ENCODE measurements around the gene SPI1.

SPI1 gene

GRCh38 chr11:47406896-47407745 lies 28.8 kb upstream of the SPI1 start:
- no peak for DNase-seq (ENCODE audit: low spot score)

GRCh38 chr11:47403571-47403970 lies 25.2 kb upstream of the SPI1 start:
- no peak for DNase-seq (ENCODE audit: low spot score)

- no peak for DNase-seq (ENCODE audit: low spot score)
These were observed 24.8 kb upstream of the SPI1 start for GRCh38 chr11:47403135-47403534.

DNA sequence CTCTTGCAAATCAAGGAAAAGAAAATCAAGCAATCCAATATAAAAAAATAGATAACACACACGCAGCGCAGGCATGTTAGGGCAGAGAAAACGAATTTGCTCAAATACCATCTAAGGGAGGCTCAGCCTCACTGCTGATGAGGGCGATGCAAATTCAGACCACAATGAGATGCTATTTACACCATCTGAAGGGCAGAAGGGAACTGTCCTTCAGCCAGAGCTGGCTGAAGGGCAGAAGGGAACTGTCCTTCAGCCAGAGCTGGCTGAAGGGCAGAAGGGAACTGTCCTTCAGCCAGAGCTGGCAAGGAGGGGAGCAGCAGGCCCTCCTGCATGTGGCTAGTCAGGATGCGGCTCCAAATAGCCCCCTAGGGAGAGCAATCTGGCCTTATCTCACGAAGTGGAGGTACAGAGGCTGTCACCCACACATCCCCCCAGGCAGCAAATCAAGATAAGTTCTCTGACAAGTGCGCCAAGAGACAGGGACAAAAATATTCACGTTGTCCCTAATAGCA lies 22.5 kb upstream of the SPI1 start:
- no peak for DNase-seq (ENCODE audit: low spot score)

DNA sequence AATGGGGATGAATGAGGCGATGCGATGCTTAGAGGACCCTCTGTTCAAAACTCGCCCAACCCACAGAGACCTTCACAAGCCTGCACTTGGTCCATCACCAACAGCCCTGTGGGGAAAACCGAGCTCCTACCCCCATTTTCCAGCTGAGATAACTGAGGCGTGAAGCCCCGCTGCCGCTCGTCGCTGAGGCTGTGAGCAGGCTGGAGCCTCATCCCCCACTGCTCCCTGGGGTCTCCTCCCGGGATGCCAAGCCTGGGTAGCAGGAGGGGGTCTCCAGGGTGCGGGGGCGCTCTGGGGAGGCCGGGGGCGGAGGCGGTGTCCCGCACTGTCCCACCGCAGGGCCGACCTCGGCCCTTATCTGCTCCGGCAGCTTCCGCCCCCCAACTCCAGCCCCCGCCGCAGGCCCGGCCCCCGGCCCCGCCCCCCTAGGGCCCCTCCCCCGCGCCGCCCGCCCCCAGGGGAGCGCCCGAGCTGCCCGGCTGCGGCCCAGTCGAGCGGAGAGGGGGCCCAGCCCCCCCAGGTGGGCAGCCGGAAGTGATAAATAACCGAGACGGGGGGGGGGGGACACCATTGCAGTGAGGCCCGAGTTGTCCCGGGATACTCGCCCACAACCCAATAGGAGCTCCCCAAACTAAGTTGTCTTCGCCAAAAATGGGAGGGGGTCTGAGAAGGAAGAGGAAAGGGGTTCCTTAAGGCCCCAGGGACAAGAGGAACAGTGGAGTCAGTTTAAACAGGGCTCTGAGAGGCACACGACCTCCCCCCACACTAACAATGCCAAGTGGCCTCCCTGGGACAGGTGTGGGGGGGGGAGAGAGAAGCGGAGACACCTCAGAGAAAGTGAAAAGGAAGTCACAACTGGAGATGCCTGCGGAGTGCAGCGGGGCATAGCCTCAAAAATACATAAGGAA lies 21.8 kb upstream of the SPI1 start:
- peak; percentile 88 for DNase-seq (ENCODE audit: low spot score)

DNA sequence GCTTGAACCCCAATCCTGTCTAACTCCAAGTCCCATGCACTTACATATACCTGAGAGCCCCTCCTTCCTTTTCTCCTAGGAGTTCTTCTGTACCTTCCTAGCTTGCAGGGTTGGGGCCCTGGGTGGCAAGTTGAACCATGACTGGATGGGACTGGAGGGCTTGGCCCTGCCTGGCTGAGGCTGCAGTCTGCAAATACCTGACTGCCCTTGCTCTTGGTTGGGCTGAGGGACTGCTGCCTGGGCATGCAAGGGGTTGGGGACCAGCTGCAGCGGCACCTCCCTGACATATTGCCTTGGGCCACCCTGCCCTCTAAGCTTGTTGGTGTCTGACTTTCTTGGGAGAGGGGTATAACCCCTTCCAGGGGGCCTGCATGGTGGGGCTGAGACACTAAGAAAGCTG lies 20.2 kb upstream of the SPI1 start:
- no peak for DNase-seq (ENCODE audit: low spot score)

GRCh38 chr11:47398011-47398410 lies 19.7 kb upstream of the SPI1 start:
- DNase-seq (ENCODE audit: low spot score), result no peak

- peak; percentile 3 for DNase-seq (ENCODE audit: low spot score)
These were observed 17.6 kb upstream of the SPI1 start for GRCh38 chr11:47396049-47396320.

- DNase-seq (ENCODE audit: low spot score), result peak; percentile 6
These were observed 17.1 kb upstream of the SPI1 start for GRCh38 chr11:47395223-47396048.

DNA sequence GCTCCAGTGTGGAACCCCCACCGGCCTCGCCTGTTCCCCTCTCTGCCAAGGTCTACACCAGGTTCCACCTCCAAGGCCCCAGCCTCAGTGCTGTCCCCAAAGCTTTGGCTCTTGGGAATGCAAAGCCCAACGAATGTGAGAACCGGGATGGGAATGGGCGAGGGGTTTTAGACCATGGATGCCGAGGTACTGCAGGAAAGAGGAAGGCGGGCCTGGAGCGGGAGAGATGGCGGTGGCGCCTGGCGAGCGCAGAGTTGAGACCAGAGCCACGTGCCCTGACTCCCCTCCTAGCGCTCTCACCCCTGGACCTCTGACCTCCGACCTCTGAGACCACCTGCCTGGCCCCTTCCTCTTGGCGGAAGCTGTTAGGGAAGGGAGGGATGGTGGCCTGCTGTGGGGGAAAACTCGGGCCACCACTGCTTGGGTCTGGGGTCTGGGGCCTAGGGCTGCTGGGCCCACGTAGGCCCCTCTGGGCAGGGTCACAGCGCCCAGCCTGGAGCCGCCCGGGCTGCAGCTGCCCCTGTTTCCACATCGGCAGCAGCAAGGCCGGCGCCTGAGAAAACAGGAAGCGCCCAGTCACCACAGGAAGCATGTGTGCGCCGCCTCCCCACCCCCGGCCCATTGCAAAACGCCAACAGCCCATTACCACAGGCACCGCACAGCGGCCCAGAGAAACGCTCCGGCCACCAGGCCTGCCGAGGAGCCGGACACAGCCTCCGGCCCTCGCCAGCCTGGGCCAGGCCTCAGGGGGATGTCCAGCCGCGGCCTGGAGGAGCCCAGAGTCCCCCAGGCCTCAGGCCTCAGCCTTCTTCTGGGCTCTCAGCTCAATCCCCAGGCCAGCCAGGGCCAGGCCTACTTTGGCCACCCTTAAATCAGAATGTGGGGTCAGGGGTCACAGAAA lies 16.2 kb upstream of the SPI1 start:
- DNase-seq (ENCODE audit: low spot score), result peak; percentile 23

GRCh38 chr11:47394050-47394321 lies 15.6 kb upstream of the SPI1 start:
- peak; percentile 11 for DNase-seq (ENCODE audit: low spot score)

- peak; percentile 35 for DNase-seq (ENCODE audit: low spot score)
These were observed 15.1 kb upstream of the SPI1 start for GRCh38 chr11:47393163-47394049.

- DNase-seq (ENCODE audit: low spot score), result peak; percentile 4
These were observed 14.3 kb upstream of the SPI1 start for GRCh38 chr11:47392546-47393162.

DNA sequence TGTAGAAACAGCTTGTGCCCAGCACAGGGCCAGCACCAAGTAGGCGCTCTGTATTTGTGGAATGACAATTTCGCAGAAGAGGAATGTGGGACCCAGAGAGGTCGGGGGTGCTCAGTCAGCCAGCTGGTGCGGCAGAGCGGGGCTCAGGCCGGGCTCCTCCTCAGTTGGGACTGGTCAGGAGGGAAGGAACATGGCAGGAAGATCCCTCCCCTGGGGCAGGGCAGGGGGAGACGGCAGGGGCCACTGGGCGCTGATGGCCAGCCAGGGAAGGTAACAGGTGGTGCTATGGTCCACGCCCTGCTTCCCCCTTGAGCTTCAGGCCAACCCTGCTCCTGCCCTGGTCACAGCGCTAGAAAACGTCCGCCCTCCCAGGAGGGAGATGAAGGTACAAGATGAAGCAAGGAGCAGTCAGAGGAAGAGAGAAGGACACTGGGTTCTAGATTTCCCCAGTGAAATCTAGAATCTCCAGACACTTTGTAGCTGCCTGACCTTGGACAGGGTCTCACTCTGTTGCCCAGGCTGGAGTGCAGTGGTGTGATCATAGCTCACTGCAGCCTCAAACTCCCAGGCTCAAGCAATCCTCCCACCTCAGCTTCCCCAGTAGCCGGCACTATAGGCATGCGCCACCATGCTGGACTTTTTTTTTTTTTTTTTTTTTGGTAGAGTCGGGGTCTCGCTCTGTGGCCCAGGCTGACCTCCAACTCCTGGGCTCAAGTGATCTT lies 13.5 kb upstream of the SPI1 start:
- DNase-seq (ENCODE audit: low spot score), result no peak

- DNase-seq (ENCODE audit: low spot score), result no peak
These were observed 12.8 kb upstream of the SPI1 start for GRCh38 chr11:47391077-47391583.

DNA sequence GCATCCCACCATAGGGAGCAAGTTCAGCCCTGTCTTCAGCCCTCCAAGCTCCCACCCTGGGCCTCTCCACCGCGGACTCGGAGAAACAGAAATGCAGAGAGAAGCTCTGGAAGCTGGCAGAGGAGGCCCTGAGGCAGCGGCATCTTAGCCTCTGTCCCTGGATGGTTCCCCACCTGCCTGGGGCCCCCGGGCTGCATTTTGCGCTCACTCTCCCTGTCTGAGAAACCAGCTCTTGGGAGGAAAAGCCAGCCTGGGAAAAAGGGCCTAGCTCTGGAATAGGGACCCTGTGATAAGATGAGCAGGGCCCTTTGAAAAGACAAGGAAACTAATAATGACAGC lies 12.0 kb upstream of the SPI1 start:
- peak; percentile 2 for DNase-seq (ENCODE audit: low spot score)

GRCh38 chr11:47389577-47390421 lies 11.5 kb upstream of the SPI1 start:
- peak; percentile 6 for DNase-seq (ENCODE audit: low spot score)

All from iPS-NIHi11 (cell line).